GDM1 (cell line): Measurements from ENCODE around the gene PATL2.
"Not testable (repeated sequence)": the region's sequence is repeated elsewhere in the genome, so short reads cannot be mapped to it uniquely, and the experiment has no call there.

Experiments
- DNase-seq: peaks from one replicate; lab custom pipeline; 2025; lab: John Stamatoyannopoulos, UW

Gene PATL2

GRCh38 chr15:44690245-44690644 is 20.9 kb downstream of the PATL2 start:
- not testable (repeated sequence) for DNase-seq

GRCh38 chr15:44689318-44689717 is 21.8 kb downstream of the PATL2 start:
- not testable (repeated sequence) for DNase-seq

GRCh38 chr15:44682809-44683682 is 28.1 kb downstream of the PATL2 start:
- DNase-seq, result peak; percentile 22

GRCh38 chr15:44682211-44682610 is 28.9 kb downstream of the PATL2 start:
- DNase-seq, result no peak

GRCh38 chr15:44676676-44677075 is 34.4 kb downstream of the PATL2 start:
- DNase-seq, result no peak

- DNase-seq, result no peak
Observed at GRCh38 chr15:44675911-44676310, 35.2 kb downstream of the PATL2 start.

- no peak for DNase-seq
Observed at GRCh38 chr15:44673639-44674038, 37.5 kb downstream of the PATL2 start.

GRCh38 chr15:44670087-44670950 is 40.8 kb downstream of the PATL2 start:
- DNase-seq, result no peak

- DNase-seq, result no peak
Observed at GRCh38 chr15:44668921-44669320, 42.2 kb downstream of the PATL2 start.

- no peak for DNase-seq
Observed at GRCh38 chr15:44667039-44667360, 44.1 kb downstream of the PATL2 start.

GRCh38 chr15:44666210-44667038 is 44.7 kb downstream of the PATL2 start:
- DNase-seq, result no peak

GRCh38 chr15:44663410-44664308 is 47.5 kb downstream of the PATL2 start, which contains the start of gene SPG11:
TSS of gene SPG11 (minus strand) at chr15:44663662. CDS start at chr15:44663647, 15 bp downstream.
- peak; percentile 97 for DNase-seq

- peak; percentile 61 for DNase-seq
Observed at GRCh38 chr15:44662478-44663409, 48.4 kb downstream of the PATL2 start.

GRCh38 chr15:44661576-44661975 is 49.5 kb downstream of the PATL2 start:
- DNase-seq, result no peak

- DNase-seq, result no peak
Observed at GRCh38 chr15:44659056-44659455, 52.1 kb downstream of the PATL2 start.

- DNase-seq, result no peak
Observed at GRCh38 chr15:44657378-44657777, 53.7 kb downstream of the PATL2 start.

GRCh38 chr15:44656913-44657312 is 54.2 kb downstream of the PATL2 start:
- no peak for DNase-seq

GRCh38 chr15:44656298-44656697 is 54.8 kb downstream of the PATL2 start:
- DNase-seq, result no peak

- DNase-seq, result no peak
Observed at GRCh38 chr15:44654858-44655257, 56.3 kb downstream of the PATL2 start.

- DNase-seq, result no peak
Observed at GRCh38 chr15:44647637-44648036, 63.5 kb downstream of the PATL2 start.
